Esophagus muscularis mucosa (tissue), 4 donors: Measurements from ENCODE around the gene TRPM3. TPM values are rescaled to one million over a fixed set of nuclear protein-coding genes. Genes with fewer than 3 reads are reported as not detected.

Experiments used
- DNase-seq: peaks from one replicate; pipeline ENCODE4 v3.0.0-alpha.2; 2017; ENCODE audit errors: extremely low spot score
- H3K27ac ChIP-seq, 4 donors: fragments of 200-600 bp; sonication (generic); replicated peaks in 1 of 4; 1 replicate in 3 of 4; 2 replicates in 1 of 4; pipeline ENCODE4 v1.5.1; 2016 to 2019; ENCODE audit warnings: mild to moderate bottlenecking in 1 of 4
- H3K27me3 ChIP-seq, 4 donors: fragments of 200-600 bp; sonication (generic); one replicate each; pipeline versions ENCODE4 v1.5.1 to v1.6.0; 2016 to 2019
- H3K36me3 ChIP-seq, 4 donors: fragments of 200-600 bp; sonication (generic); one replicate each; pipeline ENCODE4 v1.5.1; 2016 to 2019
- H3K4me1 ChIP-seq, 4 donors: fragments of 200-600 bp; sonication (generic); one replicate each; pipeline ENCODE4 v1.5.1; 2016 to 2019
- H3K4me3 ChIP-seq, 4 donors: fragments of 200-600 bp; sonication (generic); 1 replicate in 2 of 4; 2 replicates in 2 of 4; pipeline ENCODE4 v1.5.1; 2016 to 2019; ENCODE audit warnings: mild to moderate bottlenecking in 4 of 4, moderate library complexity in 1 of 4
- H3K9me3 ChIP-seq, 4 donors: fragments of 200-600 bp; sonication (generic); 1 replicate in 3 of 4; 2 replicates in 1 of 4; pipeline ENCODE4 v1.5.1; 2016 to 2019
- EP300 ChIP-seq: sonication (generic); formaldehyde crosslinking; IDR thresholded peaks from one replicate; pipeline ENCODE4 v1.6.1; 2017; ENCODE audit warnings: antibody characterized with exemption
- POLR2A ChIP-seq: fragments of 450-650 bp; IDR thresholded peaks from one replicate; pipeline ENCODE4 v1.6.1; 2017; ENCODE audit warnings: antibody characterized with exemption, moderate library complexity, mild to moderate bottlenecking, low read depth
- POLR2AphosphoS5 ChIP-seq, 2 donors: sonication (generic); formaldehyde crosslinking; IDR thresholded peaks; one replicate each; pipeline ENCODE4 v1.6.1; 2017; ENCODE audit warnings: antibody characterized with exemption in 2 of 2
- WGBS: methylation state at CpG from one replicate; pipeline ENCODE4 v1.1.5; 2018; 5-methylcytosine and 5-hydroxymethylcytosine counted together
- intact Hi-C: fragments of 100-400 bp; cut with DNase I; formaldehyde crosslinking; loops from one replicate; pipeline ENCODE4 v1.15.1; 2023
- total RNA-seq, 4 donors: library from RNA; depleted of rRNA; stranded (reverse); fragments of >200 nt; gene quantifications; one replicate each; pipeline versions ENCODE4 v1.1.0 to v1.2.1, GENCODE V29; 2016
- TF ChIP-seq, protein P1 (sequence below), 3 experiments: fragments of 200-600 bp in 2 of 3; fragments of 450-650 bp in 1 of 3; sonication (generic) in 2 of 3; IDR thresholded peaks; one replicate each; pipeline ENCODE4 v1.5.1; 2017 to 2019; ENCODE audit warnings: antibody characterized with exemption in 3 of 3, mild to moderate bottlenecking in 2 of 3, moderate library complexity in 1 of 3

Gene TRPM3
- total RNA-seq, 4 donors from 2014 or later, result 0.13 to 0.17 TPM; not detected in 2

DNA sequence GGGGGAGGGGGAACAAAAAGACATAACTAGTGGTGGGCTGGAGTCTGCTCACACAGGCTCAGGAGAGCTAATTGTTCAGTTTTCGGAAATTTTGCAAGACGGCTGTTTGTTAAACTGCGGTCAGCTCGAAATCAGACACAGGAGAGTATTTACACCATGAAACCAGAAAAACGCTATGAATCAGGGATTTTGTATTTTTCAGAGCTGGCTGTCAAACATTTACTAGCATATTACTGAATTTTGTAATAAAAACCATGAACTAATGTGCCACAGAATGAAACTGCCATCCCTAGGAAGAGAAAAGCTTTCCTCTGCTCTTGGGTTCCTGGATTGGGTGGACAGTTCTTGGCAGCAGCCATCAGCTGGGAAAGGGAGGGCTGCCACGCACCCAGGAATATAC, 45.3 kb downstream of the TRPM3 start:
- no peaks in the 10 kb centered on the region for H3K9me3 ChIP-seq
- no peak for TF ChIP-seq POLR2AphosphoS5 (IDR thresholded peaks at IDR 0.05)
- no peak for TF ChIP-seq POLR2A
- TF ChIP-seq, protein P1, sequence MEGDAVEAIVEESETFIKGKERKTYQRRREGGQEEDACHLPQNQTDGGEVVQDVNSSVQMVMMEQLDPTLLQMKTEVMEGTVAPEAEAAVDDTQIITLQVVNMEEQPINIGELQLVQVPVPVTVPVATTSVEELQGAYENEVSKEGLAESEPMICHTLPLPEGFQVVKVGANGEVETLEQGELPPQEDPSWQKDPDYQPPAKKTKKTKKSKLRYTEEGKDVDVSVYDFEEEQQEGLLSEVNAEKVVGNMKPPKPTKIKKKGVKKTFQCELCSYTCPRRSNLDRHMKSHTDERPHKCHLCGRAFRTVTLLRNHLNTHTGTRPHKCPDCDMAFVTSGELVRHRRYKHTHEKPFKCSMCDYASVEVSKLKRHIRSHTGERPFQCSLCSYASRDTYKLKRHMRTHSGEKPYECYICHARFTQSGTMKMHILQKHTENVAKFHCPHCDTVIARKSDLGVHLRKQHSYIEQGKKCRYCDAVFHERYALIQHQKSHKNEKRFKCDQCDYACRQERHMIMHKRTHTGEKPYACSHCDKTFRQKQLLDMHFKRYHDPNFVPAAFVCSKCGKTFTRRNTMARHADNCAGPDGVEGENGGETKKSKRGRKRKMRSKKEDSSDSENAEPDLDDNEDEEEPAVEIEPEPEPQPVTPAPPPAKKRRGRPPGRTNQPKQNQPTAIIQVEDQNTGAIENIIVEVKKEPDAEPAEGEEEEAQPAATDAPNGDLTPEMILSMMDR (IDR thresholded peaks at IDR 0.05), result no peak
- no peak for TF ChIP-seq EP300
- no peak overlapping the region for H3K4me3 ChIP-seq
- H3K36me3 ChIP-seq, result no peaks in the 10 kb centered on the region
- 81% methylated on average over 6 of the region's 6 CpGs for WGBS
- no peaks in the 10 kb centered on the region for H3K27me3 ChIP-seq
- intact Hi-C loops, result no loop called here
- DNase-seq, result no peak
- no peak overlapping the region for H3K27ac ChIP-seq
- H3K4me1 ChIP-seq, result no peaks in the 10 kb centered on the region

DNA sequence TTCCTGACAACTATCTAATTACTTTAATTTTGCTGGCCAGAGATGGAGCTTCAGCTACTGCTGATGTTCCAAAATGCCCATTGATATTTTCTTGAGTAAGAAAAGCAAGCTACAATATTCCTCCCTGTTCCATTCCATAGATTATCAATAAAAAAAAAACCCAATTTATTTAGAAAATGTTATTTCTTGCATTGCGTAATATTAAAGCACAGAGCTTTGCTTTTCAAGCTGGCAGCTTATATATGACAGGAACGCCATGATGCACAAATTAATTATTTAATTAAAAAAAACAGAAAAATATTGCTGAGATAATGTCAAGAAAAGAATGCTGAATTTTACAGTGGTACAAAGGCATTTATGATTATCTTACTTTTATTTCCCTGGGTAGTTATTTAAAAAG, 47.9 kb downstream of the TRPM3 start:
- 93% methylated on average over 2 of the region's 2 CpGs for WGBS
- Histone ChIP-seq H3K27ac (no peak overlapping the region), H3K4me1 (no peaks in the 10 kb centered on the region), H3K36me3 (no peaks in the 10 kb centered on the region), H3K9me3 (no peaks in the 10 kb centered on the region), H3K27me3 (no peaks in the 10 kb centered on the region), H3K4me3 (no peak overlapping the region)
- no peak for DNase-seq
- intact Hi-C loops, result no loop called here
- TF ChIP-seq POLR2AphosphoS5 (IDR thresholded peaks at IDR 0.05) (no peak), EP300 (no peak), POLR2A (no peak)
- TF ChIP-seq, protein P1 (IDR thresholded peaks at IDR 0.05), result no peak

DNA sequence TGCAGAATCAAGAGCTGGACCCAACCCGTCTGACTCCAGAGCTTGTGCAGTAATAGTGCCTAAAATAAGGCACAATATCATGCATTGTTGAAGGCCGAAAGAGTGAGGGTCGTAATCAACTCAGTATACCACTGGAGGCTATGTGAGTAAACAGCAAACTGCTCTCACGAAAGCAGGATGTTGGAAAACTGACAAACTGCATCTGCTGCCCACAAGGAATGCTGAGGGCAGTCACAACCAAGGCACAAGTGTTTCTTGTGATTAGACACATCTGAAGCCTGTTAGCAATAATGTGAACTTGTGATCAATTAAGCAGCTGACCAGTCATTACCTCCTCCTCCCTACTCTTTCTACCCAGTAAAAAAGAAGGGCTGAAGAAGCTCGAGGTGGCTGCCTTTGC, 48.8 kb downstream of the TRPM3 start:
- H3K9me3 ChIP-seq, result no peaks in the 10 kb centered on the region
- intact Hi-C loops, result no loop called here
- WGBS, result 69% methylated on average over 5 of the region's 5 CpGs

DNA sequence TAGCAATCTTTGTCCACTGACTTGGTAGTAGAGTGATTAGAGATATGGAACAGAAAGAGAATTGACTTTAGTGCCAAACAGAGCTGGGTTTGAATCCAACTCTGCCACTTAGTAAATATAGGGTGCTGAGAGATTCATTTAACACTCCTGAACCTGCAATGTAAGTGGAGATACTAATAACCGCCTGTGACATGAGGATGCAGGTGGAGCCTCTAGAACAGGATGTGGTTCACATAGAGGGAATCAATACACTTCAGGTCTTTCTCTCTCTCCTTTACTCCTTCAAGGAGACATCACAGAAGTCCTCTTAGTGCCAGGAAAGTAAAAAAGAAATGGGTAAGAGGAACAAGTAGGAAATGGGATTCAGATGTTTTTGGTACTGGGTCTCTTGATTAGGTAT, 49.8 kb downstream of the TRPM3 start:
- TF ChIP-seq POLR2A (no peak), EP300 (no peak), POLR2AphosphoS5 (IDR thresholded peaks at IDR 0.05) (no peak)
- TF ChIP-seq, protein P1 (IDR thresholded peaks at IDR 0.05), result no peak
- intact Hi-C loops, result no loop called here
- H3K9me3 ChIP-seq, result no peaks in the 10 kb centered on the region
- DNase-seq, result no peak
- no peak overlapping the region for H3K27ac ChIP-seq
- no peaks in the 10 kb centered on the region for H3K27me3 ChIP-seq
- H3K4me1 ChIP-seq, result no peaks in the 10 kb centered on the region
- no peaks in the 10 kb centered on the region for H3K36me3 ChIP-seq
- no peak overlapping the region for H3K4me3 ChIP-seq
- 85% methylated on average over 1 of the region's 1 CpG for WGBS

More for the DNA sequence above, 48.8 kb downstream of the TRPM3 start:
- no peak overlapping the region for H3K27ac ChIP-seq
- TF ChIP-seq POLR2AphosphoS5 (IDR thresholded peaks at IDR 0.05), result no peak
- no peaks in the 10 kb centered on the region for H3K27me3 ChIP-seq
- no peak for DNase-seq
- H3K4me1 ChIP-seq, result no peaks in the 10 kb centered on the region
- no peak overlapping the region for H3K4me3 ChIP-seq
- H3K36me3 ChIP-seq, result no peaks in the 10 kb centered on the region

DNA sequence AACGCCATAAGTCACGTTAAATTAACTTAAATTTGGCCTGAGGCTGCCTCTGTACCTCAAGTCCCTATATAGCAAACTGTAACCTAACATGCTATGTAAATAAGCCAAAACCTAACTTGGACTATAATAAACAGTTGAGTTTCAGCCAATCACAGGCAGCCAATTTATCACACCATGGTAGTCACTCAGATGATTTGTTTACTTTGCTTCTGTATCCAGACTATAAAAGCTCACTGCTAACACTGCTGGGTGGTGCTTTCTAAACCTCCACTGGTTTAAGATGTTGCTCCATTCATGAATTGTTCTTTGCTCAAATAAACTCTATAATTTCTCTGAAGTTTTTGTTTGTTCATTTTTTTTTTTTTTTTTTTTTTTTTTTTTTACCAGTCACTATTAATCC, 62.8 kb downstream of the TRPM3 start:
- 79% methylated on average over 2 of the region's 2 CpGs for WGBS
- Histone ChIP-seq H3K9me3 (peaks cover 0 to 5% (median 0%) of the 10 kb centered on the region in 4 donors), H3K4me3 (no peak overlapping the region), H3K4me1 (no peaks in the 10 kb centered on the region), H3K36me3 (no peaks in the 10 kb centered on the region), H3K27ac (no peak overlapping the region), H3K27me3 (no peaks in the 10 kb centered on the region)
- no peak for DNase-seq
- TF ChIP-seq POLR2AphosphoS5 (IDR thresholded peaks at IDR 0.05), result no peak
- no peak for TF ChIP-seq EP300
- TF ChIP-seq, protein P1 (IDR thresholded peaks at IDR 0.05), result no peak
- no peak for TF ChIP-seq POLR2A
- intact Hi-C loops, result no loop called here
